GM12878 (cell line): ENCODE measurements around the gene MAST2. TPM values are rescaled to one million over a fixed set of nuclear protein-coding genes. Genes with fewer than 3 reads are reported as not detected.

Source experiments
- ATAC-seq: fragments of 200-7000 bp; cut with Tn5 transposase; 3 replicates; pipeline ENCODE4 v1.9.1; 2020; ENCODE audit warnings: mild to moderate bottlenecking, moderate library complexity
- BruUV-seq: library from RNA; stranded (reverse); fragments of 400-500 nt; replicated peaks from 2 replicates; lab custom pipeline; 2021; lab: Mats Ljungman, UMichigan
- CTCF ChIA-PET: fragments of 300-600 bp; sonication (Branson Sonifier 250); formaldehyde crosslinking; extraction: SDS; loops from one replicate; lab custom pipeline; 2021; ENCODE audit warnings: inconsistent platforms; lab: Yijun Ruan, JAX
- POLR2A ChIA-PET: fragments of 350-600 bp; formaldehyde crosslinking; extraction: SDS; loops from one replicate; lab custom pipeline; 2021; ENCODE audit warnings: inconsistent platforms; lab: Charles Lee
- RAD21 ChIA-PET: fragments of 300-600 bp; sonication (Branson Sonifier 250); formaldehyde crosslinking; loops from one replicate; lab custom pipeline; 2023; ENCODE audit warnings: antibody characterized with exemption; ENCODE audit not compliant: unreplicated experiment; lab: Charles Lee
- SMC1A ChIA-PET: fragments of 300-600 bp; sonication (Branson Sonifier 250); formaldehyde crosslinking; loops from one replicate; lab custom pipeline; 2023; ENCODE audit not compliant: unreplicated experiment, uncharacterized antibody; lab: Charles Lee
- DNase-seq: peaks from one replicate; pipeline ENCODE4 v3.0.0-alpha.2; 2011; ENCODE audit warnings: low read depth, low spot score
- FAIRE-seq: peaks from 3 replicates; lab custom pipeline; 2011; peaks lifted over from hg19 to GRCh38; lab: Jason Lieb, UNC
- H2AFZ ChIP-seq: 2 replicates; pipeline ENCODE4 v1.6.0; 2011; ENCODE audit warnings: low read depth, low read length, control low read depth; ENCODE audit not compliant: control insufficient read depth
- H3K27ac ChIP-seq: 2 replicates; pipeline ENCODE4 v1.5.1; 2011; ENCODE audit warnings: control low read depth; ENCODE audit not compliant: control insufficient read depth, insufficient read depth
- H3K27me3 ChIP-seq, 2 experiments: replicated peaks in 1 of 2; 2 replicates each; pipeline versions ENCODE4 v1.6.0 to v1.6.1; 2011; ENCODE audit warnings: low read length in 1 of 2; ENCODE audit not compliant: control insufficient read depth in 2 of 2, insufficient read depth in 2 of 2
- H3K36me3 ChIP-seq, 2 experiments: 2 replicates each; pipeline ENCODE4 v1.5.1; 2011; ENCODE audit warnings: low read length in 1 of 2; ENCODE audit not compliant: control insufficient read depth in 2 of 2, insufficient read depth in 2 of 2
- H3K4me1 ChIP-seq: 2 replicates; pipeline ENCODE4 v1.6.1; 2011; ENCODE audit warnings: mild to moderate bottlenecking, low read length, moderate library complexity, mixed read lengths; ENCODE audit not compliant: control insufficient read depth, insufficient read depth
- H3K4me2 ChIP-seq: 2 replicates; pipeline ENCODE4 v1.6.0; 2011; ENCODE audit warnings: control low read depth; ENCODE audit not compliant: control insufficient read depth, insufficient read depth
- H3K4me3 ChIP-seq: fragments of 200-600 bp; sonication (generic); 2 replicates; pipeline ENCODE4 v1.5.1; 2016
- H3K79me2 ChIP-seq: 2 replicates; pipeline ENCODE4 v1.6.0; 2011; ENCODE audit warnings: low read length; ENCODE audit not compliant: control insufficient read depth, insufficient read depth
- H3K9ac ChIP-seq: 2 replicates; pipeline ENCODE4 v1.8.0; 2011; ENCODE audit warnings: low read length, control low read depth, mixed read lengths; ENCODE audit not compliant: control insufficient read depth, insufficient read depth
- H3K9me3 ChIP-seq: replicated peaks from 3 replicates; pipeline ENCODE4 v1.5.1; 2011; ENCODE audit warnings: mild to moderate bottlenecking, low read length; ENCODE audit not compliant: control insufficient read depth, insufficient read depth
- H4K20me1 ChIP-seq: 2 replicates; pipeline ENCODE4 v1.6.0; 2011; ENCODE audit not compliant: control insufficient read depth, insufficient read depth
- BCL11A ChIP-seq: IDR thresholded peaks from 2 replicates; pipeline ENCODE4 v1.6.1; 2011; ENCODE audit warnings: low read depth, low read length
- CBFB ChIP-seq: IDR thresholded peaks from 2 replicates; pipeline ENCODE4 v1.6.1; 2016; ENCODE audit warnings: antibody characterized with exemption, low read depth
- CEBPB ChIP-seq, 2 experiments: fragments of 150-350 bp in 1 of 2; IDR thresholded peaks; 2 replicates each; pipeline ENCODE4 v1.6.1; 2012 to 2014; ENCODE audit warnings: low read depth in 2 of 2, low read length in 2 of 2, borderline replicate concordance in 1 of 2, inconsistent platforms in 1 of 2
- CTCF ChIP-seq, 3 experiments: IDR thresholded peaks in 2 of 3; conservative IDR thresholded peaks in 1 of 3; 2 replicates each; pipeline ENCODE4 v1.5.1; 2011; ENCODE audit warnings: low read depth in 3 of 3, low read length in 3 of 3, mild to moderate bottlenecking in 3 of 3, control low read depth in 2 of 3, moderate library complexity in 2 of 3, inconsistent platforms in 1 of 3, mixed read lengths in 1 of 3; ENCODE audit not compliant: control insufficient read depth in 2 of 3, insufficient read depth in 1 of 3; ENCODE audit errors: extremely low read depth in 1 of 3
- EED ChIP-seq: sonication (generic); IDR thresholded peaks from 2 replicates; pipeline ENCODE4 v1.6.1; 2016; ENCODE audit warnings: antibody characterized with exemption, low read depth
- GATAD2B ChIP-seq: fragments of 450-650 bp; conservative IDR thresholded peaks from 2 replicates; pipeline ENCODE4 v1.6.1; 2017; ENCODE audit warnings: low read depth, mild to moderate bottlenecking, moderate library complexity
- MXI1 ChIP-seq: fragments of 150-350 bp; IDR thresholded peaks from 2 replicates; pipeline ENCODE4 v1.6.1; 2011; ENCODE audit warnings: low read depth, mild to moderate bottlenecking, inconsistent platforms, low read length, improper control_type of control experiment
- NFYA ChIP-seq: IDR thresholded peaks from 2 replicates; pipeline ENCODE4 v1.6.1; 2011; ENCODE audit warnings: low read depth, mild to moderate bottlenecking, low read length, improper control_type of control experiment, borderline replicate concordance
- NR2C2 ChIP-seq: IDR thresholded peaks from 2 replicates; pipeline ENCODE4 v1.6.1; 2011; ENCODE audit warnings: borderline replicate concordance, low read depth; ENCODE audit not compliant: control insufficient read depth, insufficient read length
- POLR2AphosphoS5 ChIP-seq: IDR thresholded peaks from 2 replicates; pipeline ENCODE4 v1.6.1; 2011; ENCODE audit warnings: mild to moderate bottlenecking, low read length, inconsistent platforms
- RUNX3 ChIP-seq: IDR thresholded peaks from 2 replicates; pipeline ENCODE4 v1.6.1; 2012; ENCODE audit warnings: low read length, inconsistent platforms
- SIX5 ChIP-seq: IDR thresholded peaks from 2 replicates; pipeline ENCODE4 v1.6.1; 2011; ENCODE audit warnings: mild to moderate bottlenecking, low read depth, low read length, moderate library complexity; ENCODE audit not compliant: severe bottlenecking
- SRF ChIP-seq, 2 experiments: IDR thresholded peaks; 2 replicates each; pipeline ENCODE4 v1.6.1; 2011; ENCODE audit warnings: low read depth in 2 of 2, low read length in 2 of 2, mild to moderate bottlenecking in 1 of 2, moderate library complexity in 1 of 2
- TBL1XR1 ChIP-seq: IDR thresholded peaks from 2 replicates; pipeline ENCODE4 v1.6.1; 2012; ENCODE audit warnings: low read depth, low read length, improper control_type of control experiment
- WRNIP1 ChIP-seq: IDR thresholded peaks from 2 replicates; pipeline ENCODE4 v1.6.1; 2011; ENCODE audit warnings: low read depth, low read length, improper control_type of control experiment, borderline replicate concordance
- WGBS: methylation state at CpG from one replicate; pipeline ENCODE4 v1.1.6; 2016; ENCODE audit warnings: low lambda C conversion rate; ENCODE audit not compliant: insufficient replicate concordance, insufficient coverage; ENCODE audit errors: missing lambda C conversion rate; 5-methylcytosine and 5-hydroxymethylcytosine counted together
- in situ Hi-C: fragments of 300-500 bp; cut with MboI; formaldehyde crosslinking; loops from 9 replicates; pipeline ENCODE4 v1.14.3; 2018; ENCODE audit warnings: mixed read lengths
- intact Hi-C: fragments of 100-400 bp; cut with micrococcal nuclease; formaldehyde crosslinking; loops from one replicate; pipeline ENCODE4 v1.14.2; 2022; ENCODE audit not compliant: unreplicated experiment
- polyA plus RNA-seq, 11 experiments: library from polyadenylated mRNA; depleted of rRNA in 4 of 11; unstranded in 6 of 11; stranded (reverse) in 5 of 11; fragments of >200 nt; fragmentation: Nextera tagmentation in 4 of 11; fragmentation: Illumina TruSeq in 1 of 11; extraction: Ambion mirVana in 4 of 11; extraction: Trizol in 1 of 11; gene quantifications; 1 replicate in 1 of 11; 2 replicates in 10 of 11; pipeline versions ENCODE4 v1.2.1 to v1.2.3, GENCODE V29; 2011 to 2016; ENCODE audit warnings: inconsistent platforms in 2 of 11, missing spikeins in 2 of 11, low read depth in 1 of 11
- total RNA-seq, 4 experiments: library from RNA; depleted of rRNA in 3 of 4; stranded (reverse); fragments of >200 nt in 3 of 4; fragmentation: Illumina TruSeq in 1 of 4; extraction: Trizol in 1 of 4; gene quantifications; 2 replicates each; pipeline versions ENCODE4 v1.2.1 to v1.2.3, GENCODE V29; 2013 to 2021
- TF ChIP-seq, protein P1 (sequence below): fragments of 150-350 bp; IDR thresholded peaks from 2 replicates; pipeline ENCODE4 v1.6.1; 2014; ENCODE audit warnings: mild to moderate bottlenecking, low read depth, low read length
- TF ChIP-seq, protein P2 (sequence below): fragments of 450-650 bp; formaldehyde crosslinking; IDR thresholded peaks from 2 replicates; pipeline ENCODE4 v1.4.0; 2020; ENCODE audit warnings: mild to moderate bottlenecking, moderate library complexity

The MAST2 gene
- total and polyA plus RNA-seq, 10 of the 15 experiments (the other 5 are each of a cell fraction or from before 2014, with no cell fraction given): 1.0 to 28.7 (median 13.8) TPM

DNA sequence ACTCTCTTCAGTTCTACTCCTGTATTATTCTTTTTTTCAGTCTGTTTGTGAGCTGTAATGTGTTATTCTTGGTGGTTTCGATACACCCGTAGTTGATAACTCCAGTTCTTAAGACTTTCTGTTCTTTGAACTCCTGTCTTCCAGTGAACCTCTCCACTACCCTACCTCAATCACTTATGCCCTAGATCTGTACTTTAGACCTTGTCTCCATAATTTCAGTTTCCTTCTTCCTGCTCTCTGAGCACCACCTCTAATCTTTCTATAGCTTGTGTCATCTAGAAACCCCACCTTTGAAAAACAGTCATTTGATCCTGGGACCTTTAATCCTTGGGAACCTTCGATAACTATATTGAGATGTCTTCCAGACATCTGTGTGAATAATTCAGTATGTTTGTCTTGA is 169.7 kb downstream of the MAST2 start:
- DNase-seq (no peak), ATAC-seq (no peak), FAIRE-seq (no peak)
- Histone ChIP-seq H3K4me2 (no peak overlapping the region), H3K9ac (no peak overlapping the region), H3K36me3 (peaks cover 0 to 2% of the 10 kb centered on the region in 2 experiments; a peak in 2 of 4 replicates), H3K27ac (no peak overlapping the region), H3K79me2 (no peaks in the 10 kb centered on the region), H3K4me1 (no peaks in the 10 kb centered on the region), H3K27me3 (no peaks in the 10 kb centered on the region), H3K4me3 (no peak overlapping the region), H4K20me1 (no peaks in the 10 kb centered on the region), H3K9me3 (no peaks in the 10 kb centered on the region), H2AFZ (no peak overlapping the region)
- BruUV-seq: no TSS peak
- ChIA-PET RAD21 (no interaction called here), CTCF (no interaction called here), SMC1A (interaction anchor here (0.6 kb wide), 1 partner anchor 80 kb away, joined by 3 read pairs; no protein-coding TSS in a partner anchor), POLR2A (no interaction called here)
- WGBS: 98% methylated on average over 3 of the region's 3 CpGs
- TF ChIP-seq NFYA (no peak), TBL1XR1 (no peak), SRF (IDR thresholded peaks at IDR 0.05; ENCODE audit: low read depth in 2 of 2, low read length in 2 of 2) (no peak), CBFB (no peak), GATAD2B (no peak), SIX5 (no peak), RUNX3 (no peak), CEBPB (IDR thresholded peaks at IDR 0.05; ENCODE audit: borderline replicate concordance in 1 of 2, low read depth in 2 of 2, low read length in 2 of 2) (no peak), MXI1 (no peak), POLR2AphosphoS5 (no peak), BCL11A (no peak), EED (no peak), WRNIP1 (no peak), CTCF (IDR thresholded peaks at IDR 0.05 in 2 of 3, conservative IDR thresholded peaks at IDR 0.05 in 1 of 3; ENCODE audit: control insufficient read depth in 2 of 3, extremely low read depth in 1 of 3, insufficient read depth in 1 of 3, low read depth in 3 of 3, low read length in 3 of 3) (no peak), NR2C2 (no peak)
- TF ChIP-seq, protein P1, sequence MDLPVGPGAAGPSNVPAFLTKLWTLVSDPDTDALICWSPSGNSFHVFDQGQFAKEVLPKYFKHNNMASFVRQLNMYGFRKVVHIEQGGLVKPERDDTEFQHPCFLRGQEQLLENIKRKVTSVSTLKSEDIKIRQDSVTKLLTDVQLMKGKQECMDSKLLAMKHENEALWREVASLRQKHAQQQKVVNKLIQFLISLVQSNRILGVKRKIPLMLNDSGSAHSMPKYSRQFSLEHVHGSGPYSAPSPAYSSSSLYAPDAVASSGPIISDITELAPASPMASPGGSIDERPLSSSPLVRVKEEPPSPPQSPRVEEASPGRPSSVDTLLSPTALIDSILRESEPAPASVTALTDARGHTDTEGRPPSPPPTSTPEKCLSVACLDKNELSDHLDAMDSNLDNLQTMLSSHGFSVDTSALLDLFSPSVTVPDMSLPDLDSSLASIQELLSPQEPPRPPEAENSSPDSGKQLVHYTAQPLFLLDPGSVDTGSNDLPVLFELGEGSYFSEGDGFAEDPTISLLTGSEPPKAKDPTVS: no peak
- TF ChIP-seq, protein P2, sequence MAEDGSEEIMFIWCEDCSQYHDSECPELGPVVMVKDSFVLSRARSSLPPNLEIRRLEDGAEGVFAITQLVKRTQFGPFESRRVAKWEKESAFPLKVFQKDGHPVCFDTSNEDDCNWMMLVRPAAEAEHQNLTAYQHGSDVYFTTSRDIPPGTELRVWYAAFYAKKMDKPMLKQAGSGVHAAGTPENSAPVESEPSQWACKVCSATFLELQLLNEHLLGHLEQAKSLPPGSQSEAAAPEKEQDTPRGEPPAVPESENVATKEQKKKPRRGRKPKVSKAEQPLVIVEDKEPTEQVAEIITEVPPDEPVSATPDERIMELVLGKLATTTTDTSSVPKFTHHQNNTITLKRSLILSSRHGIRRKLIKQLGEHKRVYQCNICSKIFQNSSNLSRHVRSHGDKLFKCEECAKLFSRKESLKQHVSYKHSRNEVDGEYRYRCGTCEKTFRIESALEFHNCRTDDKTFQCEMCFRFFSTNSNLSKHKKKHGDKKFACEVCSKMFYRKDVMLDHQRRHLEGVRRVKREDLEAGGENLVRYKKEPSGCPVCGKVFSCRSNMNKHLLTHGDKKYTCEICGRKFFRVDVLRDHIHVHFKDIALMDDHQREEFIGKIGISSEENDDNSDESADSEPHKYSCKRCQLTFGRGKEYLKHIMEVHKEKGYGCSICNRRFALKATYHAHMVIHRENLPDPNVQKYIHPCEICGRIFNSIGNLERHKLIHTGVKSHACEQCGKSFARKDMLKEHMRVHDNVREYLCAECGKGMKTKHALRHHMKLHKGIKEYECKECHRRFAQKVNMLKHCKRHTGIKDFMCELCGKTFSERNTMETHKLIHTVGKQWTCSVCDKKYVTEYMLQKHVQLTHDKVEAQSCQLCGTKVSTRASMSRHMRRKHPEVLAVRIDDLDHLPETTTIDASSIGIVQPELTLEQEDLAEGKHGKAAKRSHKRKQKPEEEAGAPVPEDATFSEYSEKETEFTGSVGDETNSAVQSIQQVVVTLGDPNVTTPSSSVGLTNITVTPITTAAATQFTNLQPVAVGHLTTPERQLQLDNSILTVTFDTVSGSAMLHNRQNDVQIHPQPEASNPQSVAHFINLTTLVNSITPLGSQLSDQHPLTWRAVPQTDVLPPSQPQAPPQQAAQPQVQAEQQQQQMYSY: no peak
- intact Hi-C loops (no loop called here), in situ Hi-C loops (no loop called here)
